ENCODE results near the gene UPB1.

DNA sequence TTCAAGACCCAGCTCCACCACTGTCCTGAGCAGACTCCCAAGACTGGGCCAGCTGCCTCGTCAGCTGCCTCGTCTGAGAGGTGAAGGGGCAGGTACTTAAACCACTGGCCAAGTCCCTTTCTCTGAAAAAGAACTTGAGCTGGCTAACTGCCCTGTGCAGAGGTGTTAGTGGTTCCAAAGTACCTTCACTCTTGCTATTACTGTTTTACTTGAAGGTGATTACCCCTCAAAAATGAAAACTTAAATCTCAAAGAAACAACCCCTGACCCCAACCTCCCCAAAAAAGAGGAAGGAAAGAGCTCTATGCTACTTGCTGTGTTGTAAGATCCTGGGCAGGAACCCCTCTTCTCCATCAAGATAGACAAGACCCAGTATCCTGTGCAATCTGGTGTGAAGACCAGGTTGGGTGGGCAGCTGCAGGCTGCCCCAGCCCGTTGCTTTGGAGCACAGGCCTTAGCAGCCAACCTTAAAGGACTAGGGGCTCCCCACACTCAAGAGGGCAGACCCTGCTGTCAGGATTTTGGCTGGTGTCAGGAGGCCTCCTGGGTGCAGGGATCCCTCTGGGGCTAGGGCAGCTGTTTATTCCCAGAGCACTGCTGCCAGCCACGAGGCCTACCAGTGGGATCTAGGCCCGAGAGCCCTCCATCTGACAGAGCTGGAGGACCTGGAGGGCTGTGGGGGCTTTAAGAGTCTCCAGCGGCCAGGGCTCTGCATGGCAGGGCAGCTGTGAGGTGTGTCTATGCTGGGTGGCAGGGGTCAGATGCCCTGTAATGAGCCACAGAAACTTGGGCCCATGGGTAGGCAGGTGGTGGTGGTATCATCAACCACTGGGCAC is 46.8 kb downstream of the UPB1 start:
- TF ChIP-seq, protein P1, sequence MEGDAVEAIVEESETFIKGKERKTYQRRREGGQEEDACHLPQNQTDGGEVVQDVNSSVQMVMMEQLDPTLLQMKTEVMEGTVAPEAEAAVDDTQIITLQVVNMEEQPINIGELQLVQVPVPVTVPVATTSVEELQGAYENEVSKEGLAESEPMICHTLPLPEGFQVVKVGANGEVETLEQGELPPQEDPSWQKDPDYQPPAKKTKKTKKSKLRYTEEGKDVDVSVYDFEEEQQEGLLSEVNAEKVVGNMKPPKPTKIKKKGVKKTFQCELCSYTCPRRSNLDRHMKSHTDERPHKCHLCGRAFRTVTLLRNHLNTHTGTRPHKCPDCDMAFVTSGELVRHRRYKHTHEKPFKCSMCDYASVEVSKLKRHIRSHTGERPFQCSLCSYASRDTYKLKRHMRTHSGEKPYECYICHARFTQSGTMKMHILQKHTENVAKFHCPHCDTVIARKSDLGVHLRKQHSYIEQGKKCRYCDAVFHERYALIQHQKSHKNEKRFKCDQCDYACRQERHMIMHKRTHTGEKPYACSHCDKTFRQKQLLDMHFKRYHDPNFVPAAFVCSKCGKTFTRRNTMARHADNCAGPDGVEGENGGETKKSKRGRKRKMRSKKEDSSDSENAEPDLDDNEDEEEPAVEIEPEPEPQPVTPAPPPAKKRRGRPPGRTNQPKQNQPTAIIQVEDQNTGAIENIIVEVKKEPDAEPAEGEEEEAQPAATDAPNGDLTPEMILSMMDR (IDR thresholded peaks at IDR 0.05) = no peak
- TF ChIP-seq POLR2A (IDR thresholded peaks at IDR 0.05) = no peak
